ENCODE data around the gene SHB.

SHB gene

GRCh38 chr9:37946971-37947370, 122.1 kb downstream of the SHB start:
- no peak for DNase-seq

GRCh38 chr9:37946041-37946440, 123.0 kb downstream of the SHB start:
- DNase-seq, result no peak

- DNase-seq, result no peak
These were observed 124.2 kb downstream of the SHB start for GRCh38 chr9:37944671-37945481.

GRCh38 chr9:37944266-37944650, 124.8 kb downstream of the SHB start:
- no peak for DNase-seq

- no peak for DNase-seq
These were observed 125.4 kb downstream of the SHB start for GRCh38 chr9:37943345-37944265.

GRCh38 chr9:37942621-37943344, 126.2 kb downstream of the SHB start:
- DNase-seq, result no peak

GRCh38 chr9:37941253-37941652, 127.8 kb downstream of the SHB start:
- DNase-seq, result no peak

- no peak for DNase-seq
These were observed 129.4 kb downstream of the SHB start for GRCh38 chr9:37939575-37940095.

- DNase-seq, result no peak
These were observed 130.7 kb downstream of the SHB start for GRCh38 chr9:37938121-37938891.

GRCh38 chr9:37937366-37937765, 131.7 kb downstream of the SHB start:
- no peak for DNase-seq

GRCh38 chr9:37936965-37937364, 132.1 kb downstream of the SHB start:
- DNase-seq, result no peak

- DNase-seq, result no peak
These were observed 132.7 kb downstream of the SHB start for GRCh38 chr9:37936376-37936775.

- DNase-seq, result no peak
These were observed 133.9 kb downstream of the SHB start for GRCh38 chr9:37935096-37935495.

- no peak for DNase-seq
These were observed 137.4 kb downstream of the SHB start for GRCh38 chr9:37931592-37931991.

- DNase-seq, result no peak
These were observed 139.6 kb downstream of the SHB start for GRCh38 chr9:37929441-37929895.

- no peak for DNase-seq
These were observed 140.2 kb downstream of the SHB start for GRCh38 chr9:37928552-37929430.

- DNase-seq, result no peak
These were observed 141.2 kb downstream of the SHB start for GRCh38 chr9:37927601-37928551.

GRCh38 chr9:37927132-37927531, 141.9 kb downstream of the SHB start:
- no peak for DNase-seq

GRCh38 chr9:37926737-37927118, 142.3 kb downstream of the SHB start:
- DNase-seq, result no peak
